Endothelial cell of umbilical vein (primary cell): ENCODE data around the gene PDE7B.

Experiments used
- EZH2 ChIP-seq: IDR thresholded peaks from 2 replicates; pipeline ENCODE4 v1.6.1; 2012; ENCODE audit warnings: borderline replicate concordance, low read depth, mild to moderate bottlenecking, moderate library complexity, low read length, inconsistent platforms; ENCODE audit not compliant: severe bottlenecking
- FOS ChIP-seq: IDR thresholded peaks from 2 replicates; pipeline ENCODE4 v1.6.1; 2011; ENCODE audit warnings: mild to moderate bottlenecking, low read length, moderate library complexity, borderline replicate concordance; ENCODE audit not compliant: insufficient read depth
- JUN ChIP-seq: IDR thresholded peaks from 2 replicates; pipeline ENCODE4 v1.6.1; 2011; ENCODE audit warnings: borderline replicate concordance, low read depth; ENCODE audit not compliant: insufficient read length, insufficient read depth
- MYC ChIP-seq: IDR thresholded peaks from one replicate; pipeline ENCODE4 v1.6.1; 2011; ENCODE audit warnings: mild to moderate bottlenecking, low read depth, low read length
- POLR2A ChIP-seq: IDR thresholded peaks from 2 replicates; pipeline ENCODE4 v1.6.1; 2012; ENCODE audit warnings: low read depth, mild to moderate bottlenecking, control low read depth, low read length
- POLR2AphosphoS5 ChIP-seq: IDR thresholded peaks from 2 replicates; pipeline ENCODE4 v1.6.1; 2012; ENCODE audit warnings: low read depth, mild to moderate bottlenecking, control low read depth, low read length, moderate library complexity; ENCODE audit not compliant: insufficient read depth
- TF ChIP-seq, protein P1 (sequence below), 2 donors: IDR thresholded peaks; 1 replicate in 1 of 2; 2 replicates in 1 of 2; pipeline ENCODE4 v1.5.1; 2011; ENCODE audit warnings: low read length in 2 of 2, mild to moderate bottlenecking in 2 of 2, moderate library complexity in 2 of 2, control low read depth in 1 of 2, inconsistent platforms in 1 of 2, low read depth in 1 of 2; ENCODE audit not compliant: insufficient read depth in 1 of 2; ENCODE audit errors: extremely low read depth in 1 of 2
- TF ChIP-seq, protein P2 (sequence below): IDR thresholded peaks from 2 replicates; pipeline ENCODE4 v1.6.1; 2011; ENCODE audit not compliant: insufficient read depth, insufficient read length

DNA sequence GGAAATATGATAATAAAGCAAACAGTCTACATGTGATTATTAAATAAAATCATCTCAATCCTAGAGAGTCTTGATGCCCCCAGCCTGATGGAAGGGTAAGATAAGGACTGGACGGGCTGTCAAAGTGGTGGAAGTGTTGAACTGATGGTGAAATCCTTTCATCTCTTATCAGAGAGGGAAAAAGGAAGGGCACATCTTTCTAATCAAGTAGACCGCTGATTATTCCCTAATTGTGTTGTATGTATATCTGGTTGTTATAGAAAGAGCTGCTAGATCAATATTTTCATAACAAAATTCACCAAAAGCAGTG lies 184.5 kb downstream of the PDE7B start:
- TF ChIP-seq, protein P1, sequence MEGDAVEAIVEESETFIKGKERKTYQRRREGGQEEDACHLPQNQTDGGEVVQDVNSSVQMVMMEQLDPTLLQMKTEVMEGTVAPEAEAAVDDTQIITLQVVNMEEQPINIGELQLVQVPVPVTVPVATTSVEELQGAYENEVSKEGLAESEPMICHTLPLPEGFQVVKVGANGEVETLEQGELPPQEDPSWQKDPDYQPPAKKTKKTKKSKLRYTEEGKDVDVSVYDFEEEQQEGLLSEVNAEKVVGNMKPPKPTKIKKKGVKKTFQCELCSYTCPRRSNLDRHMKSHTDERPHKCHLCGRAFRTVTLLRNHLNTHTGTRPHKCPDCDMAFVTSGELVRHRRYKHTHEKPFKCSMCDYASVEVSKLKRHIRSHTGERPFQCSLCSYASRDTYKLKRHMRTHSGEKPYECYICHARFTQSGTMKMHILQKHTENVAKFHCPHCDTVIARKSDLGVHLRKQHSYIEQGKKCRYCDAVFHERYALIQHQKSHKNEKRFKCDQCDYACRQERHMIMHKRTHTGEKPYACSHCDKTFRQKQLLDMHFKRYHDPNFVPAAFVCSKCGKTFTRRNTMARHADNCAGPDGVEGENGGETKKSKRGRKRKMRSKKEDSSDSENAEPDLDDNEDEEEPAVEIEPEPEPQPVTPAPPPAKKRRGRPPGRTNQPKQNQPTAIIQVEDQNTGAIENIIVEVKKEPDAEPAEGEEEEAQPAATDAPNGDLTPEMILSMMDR (IDR thresholded peaks at IDR 0.05; ENCODE audit: extremely low read depth in 1 of 2, insufficient read depth in 1 of 2, low read depth in 1 of 2, low read length in 2 of 2), result no peak
- TF ChIP-seq, protein P2, sequence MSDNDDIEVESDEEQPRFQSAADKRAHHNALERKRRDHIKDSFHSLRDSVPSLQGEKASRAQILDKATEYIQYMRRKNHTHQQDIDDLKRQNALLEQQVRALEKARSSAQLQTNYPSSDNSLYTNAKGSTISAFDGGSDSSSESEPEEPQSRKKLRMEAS, result no peak
- TF ChIP-seq POLR2A (peak; percentile 34), MYC (no peak), POLR2AphosphoS5 (peak; percentile 60), JUN (no peak), EZH2 (no peak), FOS (no peak)
